ENCODE results near the gene DEXI. TPM values are rescaled to one million over a fixed set of nuclear protein-coding genes. Genes with fewer than 3 reads are reported as not detected.
A peak's percentile ranks its signal among the peaks of the same experiment; 100 is the strongest.

DEXI gene
- total and polyA plus RNA-seq, 2 of the 13 experiments (the other 11 are each of a cell fraction or from before 2014, with no cell fraction given) = 51.5 to 70.4 TPM

- TF ChIP-seq ZGPAT (CRISPR knock-in tag; IDR thresholded peaks at IDR 0.05) = peak; percentile 99
- peak; percentile 99 for TF ChIP-seq ZNF513 (CRISPR knock-in tag; conservative IDR thresholded peaks at IDR 0.05)
- no peak for TF ChIP-seq NFIB (CRISPR knock-in tag; IDR thresholded peaks at IDR 0.05; ENCODE audit: borderline replicate concordance)
- peak; percentile 92 for TF ChIP-seq ZFP1 (CRISPR knock-in tag; IDR thresholded peaks at IDR 0.05)
- TF ChIP-seq TBP (CRISPR knock-in tag; IDR thresholded peaks at IDR 0.05) = peak; percentile 100
- no peak for TF ChIP-seq NR1H2 (CRISPR knock-in tag; IDR thresholded peaks at IDR 0.05; ENCODE audit: borderline replicate concordance, low read depth)
- TF ChIP-seq CBX2 (IDR thresholded peaks at IDR 0.05; ENCODE audit: low read depth, low read length) = no peak
- peak; percentile 63; the same call in 1 of the 2 replicates for TF ChIP-seq CBX2 (CRISPR knock-in tag; IDR thresholded peaks at IDR 0.05; ENCODE audit: low read depth)
- TF ChIP-seq XRCC5 (optimal IDR thresholded peaks at IDR 0.05; ENCODE audit: low read length) = peak; percentile 95
- peak; percentile 83 for TF ChIP-seq MAX (IDR thresholded peaks at IDR 0.05)
- TF ChIP-seq ZNF580 (CRISPR knock-in tag; IDR thresholded peaks at IDR 0.05; ENCODE audit: borderline replicate concordance, low read depth) = peak; percentile 99
- TF ChIP-seq MBNL3 (CRISPR knock-in tag; conservative IDR thresholded peaks at IDR 0.05) = no peak
- TF ChIP-seq ZNF260 (CRISPR knock-in tag; IDR thresholded peaks at IDR 0.05; ENCODE audit: borderline replicate concordance, low read depth) = no peak; the same call in 1 of the 2 replicates
- TF ChIP-seq ZNF121 (CRISPR knock-in tag; IDR thresholded peaks at IDR 0.05) = 0 out of 2 replicates have a peak, but pooled peaks have one; percentile 2
- TF ChIP-seq ZNF614 (CRISPR knock-in tag; IDR thresholded peaks at IDR 0.05; ENCODE audit: borderline replicate concordance) = peak; percentile 91; the same call in 1 of the 2 replicates
- TF ChIP-seq ZNF496 (CRISPR knock-in tag; IDR thresholded peaks at IDR 0.05; ENCODE audit: insufficient replicate concordance) = no peak
- peak; percentile 99 for TF ChIP-seq ZNF501 (CRISPR knock-in tag; IDR thresholded peaks at IDR 0.05)
- TF ChIP-seq MNT (IDR thresholded peaks at IDR 0.05) = peak; percentile 77
- TF ChIP-seq FOSL1 (CRISPR knock-in tag; IDR thresholded peaks at IDR 0.05; ENCODE audit: borderline replicate concordance) = no peak
- peak; percentile 98; the same call in 1 of the 2 replicates for TF ChIP-seq ZNF747 (CRISPR knock-in tag; IDR thresholded peaks at IDR 0.05; ENCODE audit: borderline replicate concordance)
- TF ChIP-seq ARID3A (IDR thresholded peaks at IDR 0.05; ENCODE audit: low read depth, low read length) = 0 out of 2 replicates have a peak, but pooled peaks have one; percentile 51
- no peak for TF ChIP-seq NONO (IDR thresholded peaks at IDR 0.05)
- TF ChIP-seq NONO (CRISPR knock-in tag; conservative IDR thresholded peaks at IDR 0.05) = peak; percentile 94
Measured at GRCh38 chr16:10944249-10945064, 2.2 kb upstream of the DEXI start, which contains the start of gene CLEC16A (continued).
